Left forelimb (tissue), 1 donor: Measurements from ENCODE around the gene DDX60.

Source experiments
- DNase-seq: peaks from one replicate; pipeline ENCODE4 v3.0.0-alpha.2; 2018; ENCODE audit warnings: low spot score

The DDX60 gene

GRCh38 chr4:168200685-168201084 lies 117.9 kb downstream of the DDX60 start:
- DNase-seq = no peak

GRCh38 chr4:168199260-168199957 lies 119.1 kb downstream of the DDX60 start:
- DNase-seq = no peak

- no peak for DNase-seq
Measured at GRCh38 chr4:168197926-168198325, 120.6 kb downstream of the DDX60 start.

GRCh38 chr4:168188754-168189153 lies 129.8 kb downstream of the DDX60 start:
- DNase-seq = no peak

- no peak for DNase-seq
Measured at GRCh38 chr4:168183717-168184571, 134.6 kb downstream of the DDX60 start.

DNA sequence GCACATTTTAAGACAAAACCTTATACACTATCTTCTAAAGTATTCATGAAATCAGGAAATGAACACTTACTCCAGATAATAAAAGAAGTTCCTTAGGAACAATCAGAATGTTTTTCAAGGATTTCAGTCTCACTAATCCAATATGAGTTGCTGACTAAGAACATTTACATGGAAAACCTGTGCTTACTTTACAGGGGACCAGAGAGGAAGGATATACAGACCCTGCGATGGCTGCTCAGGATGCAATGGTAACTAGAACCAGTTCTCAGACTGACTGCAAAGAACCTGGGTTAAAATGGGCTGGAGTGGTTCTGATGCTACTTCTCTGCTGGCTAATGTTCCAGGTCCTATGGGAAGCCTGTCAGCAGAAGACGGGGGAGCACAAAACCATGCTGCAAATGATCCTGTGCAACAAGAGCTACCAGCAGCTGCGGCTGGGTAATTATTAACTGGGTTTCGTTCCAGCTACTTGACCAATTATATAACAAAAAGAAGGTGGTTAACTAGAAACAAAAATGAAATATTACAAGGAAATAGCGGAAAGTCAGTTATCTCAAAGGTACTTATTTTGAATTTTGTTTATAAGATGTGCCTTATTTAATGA lies 140.9 kb downstream of the DDX60 start:
- no peak for DNase-seq

GRCh38 chr4:168174308-168174707 lies 144.2 kb downstream of the DDX60 start:
- no peak for DNase-seq

GRCh38 chr4:168167714-168168284 lies 150.8 kb downstream of the DDX60 start:
- DNase-seq = no peak
